Stimulated activated CD8-positive, alpha-beta memory T cell treated with anti-CD3 and anti-CD28 coated beads, Interleukin-12 subunit alpha, Interleukin-12 subunit beta, amount 100 ng/mL, for 4 hours (primary cell): ENCODE measurements around the gene ABR.
"Not testable (repeated sequence)": the region's sequence is repeated elsewhere in the genome, so short reads cannot be mapped to it uniquely, and the experiment has no call there.

Experiments used
- DNase-seq: peaks from one replicate; pipeline ENCODE4 v3.0.0-alpha.2; 2020; ENCODE audit warnings: low read depth

The ABR gene

DNA sequence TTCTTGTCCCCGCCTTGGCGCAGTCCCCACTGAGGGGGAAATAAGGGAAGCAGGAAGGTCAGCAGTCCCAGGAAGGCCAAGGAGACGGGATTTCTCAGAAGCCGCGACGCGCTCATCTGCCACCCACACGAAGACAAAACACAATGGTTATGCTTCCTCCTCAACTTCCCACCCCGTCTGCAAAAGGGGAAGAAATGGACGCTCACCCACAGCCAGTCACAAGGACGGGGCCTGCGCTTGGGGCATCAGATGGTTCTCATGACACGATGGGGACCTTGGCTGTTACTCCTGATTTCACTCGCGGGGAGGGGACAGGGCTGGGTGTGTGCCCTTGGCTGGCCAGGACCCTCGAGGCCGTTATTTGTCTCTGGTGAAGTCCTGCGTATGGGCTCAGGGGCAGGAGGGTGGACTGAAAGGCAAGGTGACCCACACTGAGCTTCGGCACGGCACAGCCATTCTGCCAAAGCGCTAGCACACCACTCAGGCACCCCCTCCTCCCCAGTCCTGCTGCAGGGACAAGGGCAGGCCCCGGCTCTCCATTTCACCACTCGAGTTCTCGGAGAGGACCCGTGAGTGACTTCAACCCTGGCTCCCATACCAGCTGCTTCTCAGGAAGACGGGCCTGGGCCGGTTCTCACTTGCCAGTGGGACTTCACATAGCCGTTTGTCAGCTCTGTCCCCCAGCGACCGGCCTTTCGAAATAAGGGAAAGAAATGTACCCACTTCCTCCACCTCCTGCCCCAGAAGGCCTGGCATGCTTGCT, 84.5 kb downstream of the ABR start:
- no peak for DNase-seq

- DNase-seq: no peak
Measured at GRCh38 chr17:1094591-1094990, 85.2 kb downstream of the ABR start.

GRCh38 chr17:1091900-1092299, 87.9 kb downstream of the ABR start:
- no peak for DNase-seq

DNA sequence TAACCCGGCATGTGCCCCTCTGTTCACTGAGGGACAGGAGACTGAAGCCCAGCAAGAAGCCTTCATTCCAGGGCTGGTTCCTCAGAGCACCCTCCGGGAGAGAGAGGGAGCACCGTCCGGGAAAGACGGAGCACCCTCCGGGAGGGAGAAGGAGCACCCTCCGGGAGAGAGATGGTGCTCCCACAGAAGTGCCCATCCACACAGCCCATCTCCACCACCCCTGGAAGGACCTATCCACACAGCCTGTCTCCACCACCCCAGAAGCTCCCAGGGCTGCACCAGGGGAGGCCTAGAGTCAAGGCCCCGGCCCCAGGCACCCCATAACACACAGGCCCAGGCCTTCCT, 88.6 kb downstream of the ABR start:
- no peak for DNase-seq

DNA sequence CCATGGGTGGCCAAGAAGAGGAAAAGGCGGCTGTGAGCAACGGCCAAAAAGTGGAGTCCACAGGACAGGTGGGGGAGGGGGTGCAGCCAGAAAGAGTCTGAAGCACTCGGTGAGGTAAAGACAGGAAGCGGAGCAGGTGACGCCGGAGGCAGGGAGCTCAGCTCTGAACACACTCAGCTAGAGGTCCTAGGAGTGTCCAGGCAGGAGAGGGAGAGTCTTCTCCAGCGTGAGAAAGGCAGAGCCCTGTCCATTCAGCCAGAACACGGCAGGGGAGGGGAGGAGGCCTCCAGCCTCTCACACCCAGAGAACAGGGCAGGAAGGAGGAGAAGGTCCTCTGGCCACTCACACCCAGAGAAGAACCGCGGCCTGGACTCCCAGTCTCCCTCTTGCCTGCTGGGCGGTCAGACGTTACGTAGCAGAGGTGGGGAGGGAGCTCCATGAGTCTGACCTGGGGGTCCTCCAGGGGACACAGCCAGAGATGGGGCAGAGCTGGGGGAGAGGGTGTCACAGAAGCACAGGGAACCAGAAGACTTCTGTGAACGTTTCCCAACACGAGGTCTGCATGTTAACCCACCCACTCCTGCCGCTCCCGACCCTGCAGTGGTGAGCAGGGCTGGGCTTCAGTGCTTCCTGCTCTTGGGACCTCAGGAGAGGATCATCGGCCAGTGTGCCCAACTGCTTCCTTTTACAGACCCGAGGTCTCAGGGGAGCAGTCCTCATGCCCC, 89.2 kb downstream of the ABR start:
- no peak for DNase-seq

GRCh38 chr17:1089915-1090314, 89.9 kb downstream of the ABR start:
- no peak for DNase-seq

- DNase-seq: no peak
Measured at GRCh38 chr17:1087381-1088241, 92.2 kb downstream of the ABR start.

DNA sequence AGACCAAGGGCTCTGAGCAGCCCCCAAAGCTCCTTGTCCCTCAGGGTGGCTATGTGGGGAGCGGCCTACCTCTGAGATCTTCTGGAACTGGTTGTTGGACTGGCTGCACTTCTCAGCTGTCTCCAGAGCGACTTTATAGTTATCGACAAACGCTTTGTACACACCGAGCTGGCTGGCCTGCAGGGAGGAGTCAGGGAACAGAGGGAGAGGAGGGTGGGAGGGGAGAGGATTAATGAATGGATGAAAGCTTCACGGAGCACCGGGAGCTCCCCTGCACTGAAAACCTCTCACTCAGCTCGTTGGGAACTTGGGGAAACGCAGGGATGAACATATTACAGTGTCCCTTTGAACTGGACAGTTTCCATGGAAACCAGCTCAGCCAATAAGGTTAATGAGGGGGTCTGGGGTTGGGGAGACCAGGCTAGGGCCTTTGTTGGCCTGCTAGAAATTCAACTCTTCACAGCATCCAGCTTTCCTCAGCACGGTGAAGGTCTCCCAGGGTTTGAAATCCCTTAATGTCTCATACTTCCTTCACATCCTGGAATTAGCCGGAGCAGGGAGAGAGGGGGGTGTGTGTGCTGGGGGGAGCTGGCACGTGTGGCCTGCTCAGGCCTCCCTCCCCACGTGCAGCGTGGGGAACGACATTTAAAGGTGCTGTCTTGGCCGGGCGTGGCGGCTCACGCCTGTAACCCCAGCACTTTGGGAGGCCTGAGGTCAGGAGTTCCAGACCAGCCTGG, 96.2 kb downstream of the ABR start:
- DNase-seq: no peak

GRCh38 chr17:1082579-1082978, 97.2 kb downstream of the ABR start:
- no peak for DNase-seq

GRCh38 chr17:1078831-1079561, 100.8 kb downstream of the ABR start:
- no peak for DNase-seq

DNA sequence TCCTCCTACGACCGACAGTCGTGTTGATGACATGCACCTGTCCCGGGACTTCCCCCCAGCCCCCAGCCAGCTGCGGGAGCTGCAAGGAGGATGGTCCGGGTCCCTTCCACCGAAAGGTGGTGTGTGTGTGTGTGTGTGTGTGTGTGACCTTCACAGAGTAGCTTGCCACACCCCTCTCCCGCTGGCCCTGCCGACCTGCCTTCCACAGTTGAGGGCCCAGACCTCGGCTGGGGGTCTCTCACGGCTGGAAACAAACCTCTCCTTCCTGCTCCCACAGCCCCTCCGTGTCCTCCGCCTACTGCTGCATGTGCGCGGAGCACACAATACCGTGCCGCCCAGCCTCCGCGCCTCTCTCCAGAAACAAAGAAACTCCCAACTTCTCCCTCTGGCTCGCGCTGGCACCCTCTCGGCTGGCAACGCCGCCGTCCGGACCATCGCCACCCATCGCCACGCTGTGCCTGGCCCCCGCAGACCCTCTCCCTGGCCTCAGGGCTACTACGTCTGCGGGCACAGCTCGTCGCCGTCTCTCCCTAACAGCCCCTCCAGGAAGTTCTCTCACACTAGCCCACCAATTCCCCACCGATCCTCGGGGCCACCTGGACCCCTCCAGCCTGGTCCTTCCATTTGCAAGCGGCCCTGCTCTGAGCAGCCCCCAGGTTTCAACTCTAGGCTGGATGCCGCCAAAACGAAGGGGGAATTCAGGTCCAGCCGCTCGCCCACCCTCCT, 101.6 kb downstream of the ABR start:
- DNase-seq: no peak

- no peak for DNase-seq
Measured at GRCh38 chr17:1077581-1077985, 102.2 kb downstream of the ABR start.

DNA sequence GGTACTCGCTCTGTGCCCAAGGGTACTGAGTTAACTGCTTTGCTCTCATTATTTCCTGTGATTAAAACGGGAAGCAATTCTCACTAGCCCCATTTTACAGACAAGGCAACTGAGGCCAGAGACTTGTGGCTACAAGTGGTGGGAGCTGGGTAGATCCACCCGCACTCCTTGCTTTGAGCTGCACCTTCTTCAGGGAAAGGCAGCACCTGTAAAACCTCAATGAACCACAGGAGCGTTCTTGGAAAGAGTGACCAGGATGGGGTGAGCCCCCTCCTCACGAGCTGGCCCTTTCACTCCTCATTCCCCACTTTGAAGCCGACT, 102.8 kb downstream of the ABR start:
- no peak for DNase-seq

DNA sequence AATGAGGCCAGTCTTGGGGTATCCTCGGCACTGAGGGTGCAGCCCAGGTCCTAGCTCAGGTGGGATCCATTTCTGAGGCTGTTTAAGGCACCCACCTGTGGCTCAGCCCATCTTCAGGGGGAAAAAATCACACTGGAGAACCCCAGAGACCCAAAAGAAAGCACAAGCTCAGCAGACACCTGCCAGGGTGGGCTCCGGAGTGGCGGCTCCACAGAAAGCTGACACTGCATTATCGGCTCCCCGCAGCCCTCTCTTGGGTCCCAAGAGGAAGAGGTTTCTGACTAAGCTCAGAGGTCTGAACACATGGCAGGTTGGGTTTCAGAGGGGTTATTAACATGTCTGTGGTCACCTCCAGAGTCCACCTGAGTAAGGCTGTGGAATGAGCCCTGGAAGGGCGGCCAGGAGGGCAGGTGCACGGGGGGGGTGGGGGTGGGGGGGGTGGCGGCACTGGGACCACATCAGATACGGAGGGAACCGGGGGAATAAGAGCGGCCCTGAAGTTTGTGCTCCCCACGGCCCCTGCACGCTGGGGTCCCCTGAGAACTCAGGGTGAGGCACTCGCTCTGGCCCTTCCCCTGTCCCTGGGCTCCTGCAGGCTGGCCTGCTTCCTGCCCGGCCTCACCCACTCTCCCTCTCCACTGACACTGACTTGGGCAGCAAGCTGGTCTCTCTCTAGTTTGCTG, 103.3 kb downstream of the ABR start:
- DNase-seq: no peak

GRCh38 chr17:1074886-1075605, 104.7 kb downstream of the ABR start:
- no peak for DNase-seq

- DNase-seq: not testable (repeated sequence)
Measured at GRCh38 chr17:1073963-1074625, 105.7 kb downstream of the ABR start.

GRCh38 chr17:1073241-1073962, 106.4 kb downstream of the ABR start:
- no peak for DNase-seq

- DNase-seq: no peak
Measured at GRCh38 chr17:1072551-1072961, 107.2 kb downstream of the ABR start.
